Thoracic aorta (tissue), 2 donors: ENCODE data around the gene ACADS. TPM values are rescaled to one million over a fixed set of nuclear protein-coding genes. Genes with fewer than 3 reads are reported as not detected.

Source experiments
- ATAC-seq: fragments of 150-250 bp; one replicate; pipeline ENCODE4 v1.8.0; 2017; ENCODE audit warnings: low read depth; ENCODE audit not compliant: insufficient number of reproducible peaks, low FRiP score
- DNase-seq: peaks from one replicate; pipeline ENCODE4 v3.0.0-alpha.2; 2020; ENCODE audit warnings: low spot score
- H3K27ac ChIP-seq, 2 donors: fragments of 200-600 bp; sonication (generic); 1 replicate in 1 of 2; 2 replicates in 1 of 2; pipeline ENCODE4 v1.5.1; 2016; ENCODE audit warnings: mild to moderate bottlenecking in 2 of 2, moderate library complexity in 2 of 2
- H3K27me3 ChIP-seq: fragments of 200-600 bp; sonication (generic); replicated peaks from 2 replicates; pipeline ENCODE4 v1.6.0; 2016; ENCODE audit warnings: mild to moderate bottlenecking; ENCODE audit not compliant: insufficient read depth
- H3K36me3 ChIP-seq: fragments of 200-600 bp; sonication (generic); one replicate; pipeline ENCODE4 v1.5.1; 2016
- H3K4me1 ChIP-seq, 2 donors: fragments of 200-600 bp; sonication (generic); 1 replicate in 1 of 2; 2 replicates in 1 of 2; pipeline versions ENCODE4 v1.5.1 to v1.6.0; 2016; ENCODE audit warnings: low read depth in 2 of 2, mild to moderate bottlenecking in 1 of 2; ENCODE audit not compliant: control insufficient read depth in 1 of 2
- H3K4me3 ChIP-seq: fragments of 200-600 bp; sonication (generic); 2 replicates; pipeline ENCODE4 v1.5.1; 2016; ENCODE audit warnings: mild to moderate bottlenecking
- H3K9me3 ChIP-seq: fragments of 200-600 bp; sonication (generic); 2 replicates; pipeline ENCODE4 v1.5.1; 2016
- total RNA-seq, 2 donors: library from RNA; depleted of rRNA; stranded (reverse); fragments of >200 nt; gene quantifications; one replicate each; pipeline versions ENCODE4 v1.1.0 to v1.2.3, GENCODE V29; 2016
- TF ChIP-seq, protein P1 (sequence below): fragments of 200-600 bp; sonication (generic); IDR thresholded peaks from one replicate; pipeline ENCODE4 v1.5.1; 2019; ENCODE audit warnings: antibody characterized with exemption

Gene ACADS
- total RNA-seq, 2 donors from 2014 or later = 18.3 to 19.6 TPM

DNA sequence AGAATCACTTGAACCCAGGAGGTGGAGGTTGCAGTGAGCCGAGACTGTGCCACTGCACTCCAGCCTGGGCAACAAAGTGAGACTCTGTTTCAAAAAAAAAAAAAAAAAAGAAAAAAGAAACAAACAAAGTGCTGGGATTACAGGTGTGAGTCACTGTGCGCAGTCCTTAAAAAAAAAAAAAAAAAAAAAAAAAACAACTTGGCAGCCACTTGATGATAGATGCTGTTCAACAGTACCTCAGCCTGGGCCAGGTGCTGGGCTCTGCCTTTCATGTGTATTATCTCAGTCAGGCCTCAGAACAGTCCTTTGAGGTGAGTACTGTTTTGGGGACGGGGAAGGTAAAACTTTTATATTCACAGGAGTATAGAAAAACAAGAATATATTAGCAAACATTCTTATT, 9.6 kb downstream of the ACADS start:
- no peaks in the 10 kb centered on the region for H3K4me1 ChIP-seq
- H3K27ac ChIP-seq = no peak overlapping the region
- TF ChIP-seq, protein P1, sequence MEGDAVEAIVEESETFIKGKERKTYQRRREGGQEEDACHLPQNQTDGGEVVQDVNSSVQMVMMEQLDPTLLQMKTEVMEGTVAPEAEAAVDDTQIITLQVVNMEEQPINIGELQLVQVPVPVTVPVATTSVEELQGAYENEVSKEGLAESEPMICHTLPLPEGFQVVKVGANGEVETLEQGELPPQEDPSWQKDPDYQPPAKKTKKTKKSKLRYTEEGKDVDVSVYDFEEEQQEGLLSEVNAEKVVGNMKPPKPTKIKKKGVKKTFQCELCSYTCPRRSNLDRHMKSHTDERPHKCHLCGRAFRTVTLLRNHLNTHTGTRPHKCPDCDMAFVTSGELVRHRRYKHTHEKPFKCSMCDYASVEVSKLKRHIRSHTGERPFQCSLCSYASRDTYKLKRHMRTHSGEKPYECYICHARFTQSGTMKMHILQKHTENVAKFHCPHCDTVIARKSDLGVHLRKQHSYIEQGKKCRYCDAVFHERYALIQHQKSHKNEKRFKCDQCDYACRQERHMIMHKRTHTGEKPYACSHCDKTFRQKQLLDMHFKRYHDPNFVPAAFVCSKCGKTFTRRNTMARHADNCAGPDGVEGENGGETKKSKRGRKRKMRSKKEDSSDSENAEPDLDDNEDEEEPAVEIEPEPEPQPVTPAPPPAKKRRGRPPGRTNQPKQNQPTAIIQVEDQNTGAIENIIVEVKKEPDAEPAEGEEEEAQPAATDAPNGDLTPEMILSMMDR = no peak
- H3K4me3 ChIP-seq = no peak overlapping the region
- ATAC-seq (no peak), DNase-seq (no peak)
- H3K9me3 ChIP-seq = no peaks in the 10 kb centered on the region
- no peaks in the 10 kb centered on the region for H3K36me3 ChIP-seq
- H3K27me3 ChIP-seq = no peaks in the 10 kb centered on the region

DNA sequence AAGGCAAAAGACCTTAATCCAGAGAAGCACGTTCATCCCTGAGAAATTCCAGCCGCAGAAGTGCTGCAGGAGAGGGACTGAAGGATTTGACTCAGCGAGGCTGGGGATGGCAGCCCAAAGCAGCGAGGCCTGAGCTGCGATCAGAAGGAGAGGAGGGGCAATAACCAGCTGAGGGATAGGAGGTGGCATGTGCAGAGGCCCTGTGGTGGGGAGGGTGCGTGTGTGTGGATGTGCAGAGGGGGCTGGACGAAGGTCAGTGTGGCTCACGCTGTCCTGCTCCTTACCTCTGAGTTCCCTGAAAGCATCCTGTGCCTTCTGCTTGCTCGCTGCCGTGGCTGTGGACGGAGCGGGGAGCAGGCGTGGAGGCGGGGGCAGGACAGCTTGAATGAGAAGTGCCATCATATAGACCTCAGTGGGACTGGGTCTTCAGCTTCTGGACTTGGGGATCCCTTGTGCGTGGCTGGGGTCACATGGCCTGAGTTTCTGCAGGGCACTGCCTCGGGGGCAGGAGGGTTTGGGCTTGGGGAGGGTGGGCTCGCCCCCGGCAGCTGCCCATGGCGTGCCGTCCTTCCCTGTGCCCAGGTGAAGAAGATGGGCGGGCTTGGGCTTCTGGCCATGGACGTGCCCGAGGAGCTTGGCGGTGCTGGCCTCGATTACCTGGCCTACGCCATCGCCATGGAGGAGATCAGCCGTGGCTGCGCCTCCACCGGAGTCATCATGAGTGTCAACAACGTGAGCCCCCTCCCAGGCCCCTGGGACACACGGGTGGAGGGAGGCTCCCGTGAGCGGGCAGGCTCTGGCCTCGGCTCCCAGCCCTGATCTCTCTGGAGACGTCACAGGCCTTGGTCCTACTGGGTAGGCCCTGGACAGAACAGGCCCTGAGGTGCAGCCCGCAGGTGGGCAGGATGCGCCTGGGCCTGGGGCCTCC, 11.0 kb downstream of the ACADS start:
- Histone ChIP-seq H3K4me1 (no peaks in the 10 kb centered on the region), H3K27me3 (no peaks in the 10 kb centered on the region), H3K9me3 (no peaks in the 10 kb centered on the region), H3K4me3 (no peak overlapping the region), H3K27ac (no peak overlapping the region), H3K36me3 (no peaks in the 10 kb centered on the region)
- TF ChIP-seq, protein P1 = no peak
- DNase-seq (no peak), ATAC-seq (no peak)

DNA sequence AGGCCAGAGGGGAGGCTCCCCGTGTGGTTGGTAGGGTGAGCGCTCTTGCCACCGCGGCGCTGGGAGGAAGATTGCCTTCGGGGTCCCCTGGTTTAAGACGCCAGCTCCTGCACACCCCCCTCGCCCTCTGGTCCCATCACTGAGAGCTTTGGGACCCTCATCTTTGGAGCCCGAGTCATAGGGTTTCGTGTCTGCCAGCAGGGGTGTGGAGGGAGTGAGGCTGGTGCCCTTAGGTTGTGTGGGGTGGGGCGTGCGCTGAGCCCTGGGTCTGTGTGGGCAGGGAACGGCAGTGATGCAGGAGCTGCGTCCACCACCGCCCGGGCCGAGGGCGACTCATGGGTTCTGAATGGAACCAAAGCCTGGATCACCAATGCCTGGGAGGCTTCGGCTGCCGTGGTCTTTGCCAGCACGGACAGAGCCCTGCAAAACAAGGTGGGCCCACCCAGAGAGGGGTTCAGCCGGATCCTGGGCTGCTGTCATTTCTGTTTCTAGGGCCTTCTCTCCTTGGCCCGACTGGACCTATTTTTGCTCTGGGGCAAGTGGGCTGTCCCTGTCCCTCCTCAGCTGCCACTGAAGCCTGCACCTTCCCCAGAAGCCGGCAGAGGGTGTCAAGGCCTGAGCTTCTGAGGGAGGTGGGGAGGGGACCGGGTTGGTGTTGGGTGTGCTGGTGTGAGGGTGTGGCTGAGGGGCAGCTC, 12.1 kb downstream of the ACADS start:
- TF ChIP-seq, protein P1 = no peak
- Histone ChIP-seq H3K27me3 (no peaks in the 10 kb centered on the region), H3K36me3 (no peaks in the 10 kb centered on the region), H3K4me3 (no peak overlapping the region), H3K4me1 (no peaks in the 10 kb centered on the region), H3K9me3 (no peaks in the 10 kb centered on the region), H3K27ac (no peak overlapping the region)
- ATAC-seq = no peak
- no peak for DNase-seq

DNA sequence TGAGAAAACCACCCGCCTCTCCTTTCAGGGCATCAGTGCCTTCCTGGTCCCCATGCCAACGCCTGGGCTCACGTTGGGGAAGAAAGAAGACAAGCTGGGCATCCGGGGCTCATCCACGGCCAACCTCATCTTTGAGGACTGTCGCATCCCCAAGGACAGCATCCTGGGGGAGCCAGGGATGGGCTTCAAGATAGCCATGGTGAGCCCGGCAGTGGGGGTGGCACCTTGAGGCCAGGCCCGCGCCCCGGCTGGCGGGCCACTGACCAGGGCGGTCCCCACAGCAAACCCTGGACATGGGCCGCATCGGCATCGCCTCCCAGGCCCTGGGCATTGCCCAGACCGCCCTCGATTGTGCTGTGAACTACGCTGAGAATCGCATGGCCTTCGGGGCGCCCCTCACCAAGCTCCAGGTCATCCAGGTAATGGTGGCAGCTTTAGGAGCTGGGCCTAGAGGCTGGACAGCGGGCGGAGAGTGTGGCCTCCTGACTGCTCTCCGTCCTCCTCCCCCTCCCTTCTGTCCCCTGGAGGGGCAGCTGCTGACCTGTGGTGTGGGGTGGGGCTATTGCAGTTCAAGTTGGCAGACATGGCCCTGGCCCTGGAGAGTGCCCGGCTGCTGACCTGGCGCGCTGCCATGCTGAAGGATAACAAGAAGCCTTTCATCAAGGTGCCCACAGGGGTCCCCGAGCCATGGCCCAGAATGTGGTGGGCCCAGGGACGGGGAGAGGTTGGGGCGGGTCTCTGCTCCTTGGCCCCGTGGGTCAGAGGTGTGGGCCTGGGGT, 12.8 kb downstream of the ACADS start:
- TF ChIP-seq, protein P1 = no peak
- no peaks in the 10 kb centered on the region for H3K27me3 ChIP-seq
- no peaks in the 10 kb centered on the region for H3K36me3 ChIP-seq
- no peak overlapping the region for H3K27ac ChIP-seq
- no peak overlapping the region for H3K4me3 ChIP-seq
- no peaks in the 10 kb centered on the region for H3K9me3 ChIP-seq
- ATAC-seq (no peak), DNase-seq (no peak)
- H3K4me1 ChIP-seq = no peaks in the 10 kb centered on the region
